Peyer's patch (tissue), 4 donors: ENCODE data around the gene H6PD.

Experiments
- POLR2A ChIP-seq, 2 donors: fragments of 450-650 bp; IDR thresholded peaks; one replicate each; pipeline ENCODE4 v1.5.1; 2017; ENCODE audit warnings: antibody characterized with exemption in 2 of 2, mild to moderate bottlenecking in 2 of 2, moderate library complexity in 2 of 2
- TF ChIP-seq, protein P1 (sequence below), 6 experiments: fragments of 450-650 bp in 4 of 6; fragments of 200-600 bp in 2 of 6; sonication (generic) in 1 of 6; IDR thresholded peaks; one replicate each; pipeline ENCODE4 v1.5.1; 2017 to 2019; ENCODE audit warnings: antibody characterized with exemption in 6 of 6, mild to moderate bottlenecking in 3 of 6, moderate library complexity in 1 of 6

DNA sequence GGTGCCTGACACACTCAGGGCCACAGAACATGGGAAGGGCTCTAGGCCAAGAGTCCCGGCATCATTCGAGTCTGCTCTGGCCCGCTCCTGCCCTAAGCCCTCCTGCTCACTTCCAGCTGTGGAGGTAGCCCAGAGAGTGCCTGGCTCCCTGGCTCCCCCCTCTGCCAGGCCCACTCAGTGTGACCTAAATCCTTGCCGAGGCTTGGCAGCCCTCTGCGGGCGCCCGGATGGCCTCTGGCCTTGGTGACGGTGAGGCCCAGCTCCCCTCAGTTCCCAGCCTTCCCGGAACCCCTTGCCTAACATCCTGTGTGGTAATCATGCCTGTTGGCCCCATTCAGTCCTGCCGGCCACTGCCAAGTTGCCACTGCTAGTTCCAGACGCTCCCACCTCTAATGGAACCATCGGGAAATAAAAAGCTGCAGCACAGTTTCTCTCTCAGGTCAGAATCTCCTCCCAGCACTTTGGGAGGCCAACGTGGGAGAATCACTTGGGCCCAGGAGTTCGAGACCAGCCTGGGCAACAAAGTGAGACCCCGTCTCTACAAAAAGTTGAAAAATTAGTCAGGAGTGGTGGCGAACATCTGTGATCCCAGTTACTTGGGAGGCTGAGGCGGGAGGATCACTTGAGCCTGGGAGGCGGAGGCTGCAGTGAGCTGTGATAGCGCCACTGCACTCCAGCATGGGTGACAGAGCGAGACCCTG is 1.2 kb upstream of the H6PD start:
- TF ChIP-seq POLR2A (IDR thresholded peaks at IDR 0.05) = peak in 1 of 2 donors; percentile 13
- TF ChIP-seq, protein P1, sequence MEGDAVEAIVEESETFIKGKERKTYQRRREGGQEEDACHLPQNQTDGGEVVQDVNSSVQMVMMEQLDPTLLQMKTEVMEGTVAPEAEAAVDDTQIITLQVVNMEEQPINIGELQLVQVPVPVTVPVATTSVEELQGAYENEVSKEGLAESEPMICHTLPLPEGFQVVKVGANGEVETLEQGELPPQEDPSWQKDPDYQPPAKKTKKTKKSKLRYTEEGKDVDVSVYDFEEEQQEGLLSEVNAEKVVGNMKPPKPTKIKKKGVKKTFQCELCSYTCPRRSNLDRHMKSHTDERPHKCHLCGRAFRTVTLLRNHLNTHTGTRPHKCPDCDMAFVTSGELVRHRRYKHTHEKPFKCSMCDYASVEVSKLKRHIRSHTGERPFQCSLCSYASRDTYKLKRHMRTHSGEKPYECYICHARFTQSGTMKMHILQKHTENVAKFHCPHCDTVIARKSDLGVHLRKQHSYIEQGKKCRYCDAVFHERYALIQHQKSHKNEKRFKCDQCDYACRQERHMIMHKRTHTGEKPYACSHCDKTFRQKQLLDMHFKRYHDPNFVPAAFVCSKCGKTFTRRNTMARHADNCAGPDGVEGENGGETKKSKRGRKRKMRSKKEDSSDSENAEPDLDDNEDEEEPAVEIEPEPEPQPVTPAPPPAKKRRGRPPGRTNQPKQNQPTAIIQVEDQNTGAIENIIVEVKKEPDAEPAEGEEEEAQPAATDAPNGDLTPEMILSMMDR (IDR thresholded peaks at IDR 0.05) = no peak
